HG02852 (cell line): Measurements from ENCODE around the gene CDX2.

Source experiments
- ATAC-seq: cut with Tn5 transposase; IDR thresholded peaks from one replicate; pipeline ENCODE4 v1.9.1; 2021; ENCODE audit warnings: mild to moderate bottlenecking, moderate library complexity; ENCODE audit not compliant: unreplicated experiment

The CDX2 gene

GRCh38 chr13:27918918-27919658 lies 50.0 kb downstream of the CDX2 start:
- ATAC-seq = no peak

GRCh38 chr13:27918041-27918917 lies 50.8 kb downstream of the CDX2 start:
- ATAC-seq = no peak

GRCh38 chr13:27917121-27917947 lies 51.8 kb downstream of the CDX2 start:
- ATAC-seq = no peak

GRCh38 chr13:27915301-27916207 lies 53.6 kb downstream of the CDX2 start:
- no peak for ATAC-seq

GRCh38 chr13:27913160-27913559 lies 56.0 kb downstream of the CDX2 start:
- ATAC-seq = no peak

GRCh38 chr13:27911521-27911920 lies 57.6 kb downstream of the CDX2 start:
- ATAC-seq = no peak
